ENCODE data around the gene KIAA1549. TPM values are rescaled to one million over a fixed set of nuclear protein-coding genes. Genes with fewer than 3 reads are reported as not detected.

KIAA1549 gene
- total and polyA plus RNA-seq, 4 donors, result 0.13 to 0.89 (median 0.42) TPM

DNA sequence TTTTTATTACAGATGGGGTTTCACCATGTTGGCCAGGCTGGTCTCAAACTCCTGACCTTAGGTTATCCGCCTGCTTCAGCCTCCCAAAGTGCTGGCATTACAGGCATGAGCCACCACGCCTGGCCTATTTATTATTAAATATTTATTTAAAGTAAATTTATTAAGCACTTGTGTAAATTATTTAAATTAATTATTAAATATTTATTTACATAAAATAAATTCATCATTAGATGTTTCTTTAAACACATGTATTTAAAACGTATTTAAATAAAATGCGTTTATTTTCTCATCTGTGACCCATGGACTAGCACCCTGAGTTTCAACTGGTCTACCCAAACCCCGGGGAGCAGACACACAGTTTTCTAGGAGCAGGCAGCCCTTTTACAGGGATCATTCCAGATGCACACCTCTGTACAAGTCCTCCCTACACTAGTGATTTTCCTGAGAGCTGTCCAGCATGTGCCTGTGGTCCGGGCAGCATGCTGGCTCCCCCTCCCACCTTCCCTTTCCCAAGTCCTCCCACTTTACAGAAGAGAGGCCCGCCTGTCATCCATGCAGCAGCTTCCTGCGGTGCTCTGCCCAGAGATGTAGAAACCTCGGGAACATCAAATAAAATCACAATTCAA, 94.0 kb downstream of the KIAA1549 start:
- DNase-seq (ENCODE audit: low spot score), result no peak
- H3K9me3 ChIP-seq (ENCODE audit: control insufficient read depth in 4 of 4, low read length in 3 of 4), result no peaks in the 10 kb centered on the region
- TF ChIP-seq, protein P1, sequence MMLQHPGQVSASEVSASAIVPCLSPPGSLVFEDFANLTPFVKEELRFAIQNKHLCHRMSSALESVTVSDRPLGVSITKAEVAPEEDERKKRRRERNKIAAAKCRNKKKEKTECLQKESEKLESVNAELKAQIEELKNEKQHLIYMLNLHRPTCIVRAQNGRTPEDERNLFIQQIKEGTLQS (IDR thresholded peaks at IDR 0.05), result no peak
- TF ChIP-seq SP1 (IDR thresholded peaks at IDR 0.05) (no peak), HNF4G (IDR thresholded peaks at IDR 0.05) (no peak), GABPA (IDR thresholded peaks at IDR 0.05 in 1 of 2, conservative IDR thresholded peaks at IDR 0.05 in 1 of 2) (no peak), FOXA2 (IDR thresholded peaks at IDR 0.05) (no peak), TAF1 (conservative IDR thresholded peaks at IDR 0.05) (no peak), RXRA (IDR thresholded peaks at IDR 0.05) (no peak), RAD21 (IDR thresholded peaks at IDR 0.05) (no peak), EGR1 (IDR thresholded peaks at IDR 0.05; ENCODE audit: low read depth in 2 of 2) (no peak), HNF4A (conservative IDR thresholded peaks at IDR 0.05) (no peak), YY1 (IDR thresholded peaks at IDR 0.05) (no peak), FOXA1 (IDR thresholded peaks at IDR 0.05) (no peak), NR2F2 (IDR thresholded peaks at IDR 0.05) (no peak), JUND (IDR thresholded peaks at IDR 0.05) (no peak)
- TF ChIP-seq, protein P2, sequence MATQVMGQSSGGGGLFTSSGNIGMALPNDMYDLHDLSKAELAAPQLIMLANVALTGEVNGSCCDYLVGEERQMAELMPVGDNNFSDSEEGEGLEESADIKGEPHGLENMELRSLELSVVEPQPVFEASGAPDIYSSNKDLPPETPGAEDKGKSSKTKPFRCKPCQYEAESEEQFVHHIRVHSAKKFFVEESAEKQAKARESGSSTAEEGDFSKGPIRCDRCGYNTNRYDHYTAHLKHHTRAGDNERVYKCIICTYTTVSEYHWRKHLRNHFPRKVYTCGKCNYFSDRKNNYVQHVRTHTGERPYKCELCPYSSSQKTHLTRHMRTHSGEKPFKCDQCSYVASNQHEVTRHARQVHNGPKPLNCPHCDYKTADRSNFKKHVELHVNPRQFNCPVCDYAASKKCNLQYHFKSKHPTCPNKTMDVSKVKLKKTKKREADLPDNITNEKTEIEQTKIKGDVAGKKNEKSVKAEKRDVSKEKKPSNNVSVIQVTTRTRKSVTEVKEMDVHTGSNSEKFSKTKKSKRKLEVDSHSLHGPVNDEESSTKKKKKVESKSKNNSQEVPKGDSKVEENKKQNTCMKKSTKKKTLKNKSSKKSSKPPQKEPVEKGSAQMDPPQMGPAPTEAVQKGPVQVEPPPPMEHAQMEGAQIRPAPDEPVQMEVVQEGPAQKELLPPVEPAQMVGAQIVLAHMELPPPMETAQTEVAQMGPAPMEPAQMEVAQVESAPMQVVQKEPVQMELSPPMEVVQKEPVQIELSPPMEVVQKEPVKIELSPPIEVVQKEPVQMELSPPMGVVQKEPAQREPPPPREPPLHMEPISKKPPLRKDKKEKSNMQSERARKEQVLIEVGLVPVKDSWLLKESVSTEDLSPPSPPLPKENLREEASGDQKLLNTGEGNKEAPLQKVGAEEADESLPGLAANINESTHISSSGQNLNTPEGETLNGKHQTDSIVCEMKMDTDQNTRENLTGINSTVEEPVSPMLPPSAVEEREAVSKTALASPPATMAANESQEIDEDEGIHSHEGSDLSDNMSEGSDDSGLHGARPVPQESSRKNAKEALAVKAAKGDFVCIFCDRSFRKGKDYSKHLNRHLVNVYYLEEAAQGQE (IDR thresholded peaks at IDR 0.05), result no peak
- TF ChIP-seq, protein P3, sequence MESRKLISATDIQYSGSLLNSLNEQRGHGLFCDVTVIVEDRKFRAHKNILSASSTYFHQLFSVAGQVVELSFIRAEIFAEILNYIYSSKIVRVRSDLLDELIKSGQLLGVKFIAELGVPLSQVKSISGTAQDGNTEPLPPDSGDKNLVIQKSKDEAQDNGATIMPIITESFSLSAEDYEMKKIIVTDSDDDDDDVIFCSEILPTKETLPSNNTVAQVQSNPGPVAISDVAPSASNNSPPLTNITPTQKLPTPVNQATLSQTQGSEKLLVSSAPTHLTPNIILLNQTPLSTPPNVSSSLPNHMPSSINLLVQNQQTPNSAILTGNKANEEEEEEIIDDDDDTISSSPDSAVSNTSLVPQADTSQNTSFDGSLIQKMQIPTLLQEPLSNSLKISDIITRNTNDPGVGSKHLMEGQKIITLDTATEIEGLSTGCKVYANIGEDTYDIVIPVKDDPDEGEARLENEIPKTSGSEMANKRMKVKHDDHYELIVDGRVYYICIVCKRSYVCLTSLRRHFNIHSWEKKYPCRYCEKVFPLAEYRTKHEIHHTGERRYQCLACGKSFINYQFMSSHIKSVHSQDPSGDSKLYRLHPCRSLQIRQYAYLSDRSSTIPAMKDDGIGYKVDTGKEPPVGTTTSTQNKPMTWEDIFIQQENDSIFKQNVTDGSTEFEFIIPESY (IDR thresholded peaks at IDR 0.05), result no peak
- TF ChIP-seq, protein P4, sequence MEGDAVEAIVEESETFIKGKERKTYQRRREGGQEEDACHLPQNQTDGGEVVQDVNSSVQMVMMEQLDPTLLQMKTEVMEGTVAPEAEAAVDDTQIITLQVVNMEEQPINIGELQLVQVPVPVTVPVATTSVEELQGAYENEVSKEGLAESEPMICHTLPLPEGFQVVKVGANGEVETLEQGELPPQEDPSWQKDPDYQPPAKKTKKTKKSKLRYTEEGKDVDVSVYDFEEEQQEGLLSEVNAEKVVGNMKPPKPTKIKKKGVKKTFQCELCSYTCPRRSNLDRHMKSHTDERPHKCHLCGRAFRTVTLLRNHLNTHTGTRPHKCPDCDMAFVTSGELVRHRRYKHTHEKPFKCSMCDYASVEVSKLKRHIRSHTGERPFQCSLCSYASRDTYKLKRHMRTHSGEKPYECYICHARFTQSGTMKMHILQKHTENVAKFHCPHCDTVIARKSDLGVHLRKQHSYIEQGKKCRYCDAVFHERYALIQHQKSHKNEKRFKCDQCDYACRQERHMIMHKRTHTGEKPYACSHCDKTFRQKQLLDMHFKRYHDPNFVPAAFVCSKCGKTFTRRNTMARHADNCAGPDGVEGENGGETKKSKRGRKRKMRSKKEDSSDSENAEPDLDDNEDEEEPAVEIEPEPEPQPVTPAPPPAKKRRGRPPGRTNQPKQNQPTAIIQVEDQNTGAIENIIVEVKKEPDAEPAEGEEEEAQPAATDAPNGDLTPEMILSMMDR (IDR thresholded peaks at IDR 0.05; ENCODE audit: low read depth, low read length, missing input control), result no peak
- TF ChIP-seq, protein P5, sequence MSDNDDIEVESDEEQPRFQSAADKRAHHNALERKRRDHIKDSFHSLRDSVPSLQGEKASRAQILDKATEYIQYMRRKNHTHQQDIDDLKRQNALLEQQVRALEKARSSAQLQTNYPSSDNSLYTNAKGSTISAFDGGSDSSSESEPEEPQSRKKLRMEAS (IDR thresholded peaks at IDR 0.05), result no peak
- H3K4me1 ChIP-seq (ENCODE audit: control insufficient read depth in 4 of 4, insufficient read depth in 4 of 4, low read length in 3 of 4), result peaks cover 6 to 15% (median 11%) of the 10 kb centered on the region in 4 donors
- H3K4me3 ChIP-seq (ENCODE audit: low read depth in 1 of 3, low read length in 3 of 3), result no peak overlapping the region
- H3K27ac ChIP-seq (ENCODE audit: low read depth in 1 of 2, low read length in 2 of 2), result no peak overlapping the region
- 91% methylated on average over 9 of the region's 9 CpGs for WGBS
- no peaks in the 10 kb centered on the region for H3K36me3 ChIP-seq (ENCODE audit: control insufficient read depth in 4 of 4, insufficient read depth in 3 of 4, low read depth in 1 of 4, low read length in 3 of 4)
- H3K27me3 ChIP-seq (ENCODE audit: control insufficient read depth in 4 of 4, insufficient read depth in 4 of 4, low read length in 3 of 4), result no peaks in the 10 kb centered on the region
- no peak overlapping the region for H3K9ac ChIP-seq (ENCODE audit: low read depth in 1 of 2, low read length in 2 of 2)
